Activated effector memory CD4-positive, alpha-beta T cell treated with anti-CD3 and anti-CD28 coated beads, Interleukin-2, amount 50 U/mL, for 16 hours (primary cell): ENCODE measurements around the gene TAMALIN.

Experiments used
- DNase-seq: peaks from one replicate; pipeline ENCODE4 v3.0.0-alpha.2; 2020

Gene TAMALIN

DNA sequence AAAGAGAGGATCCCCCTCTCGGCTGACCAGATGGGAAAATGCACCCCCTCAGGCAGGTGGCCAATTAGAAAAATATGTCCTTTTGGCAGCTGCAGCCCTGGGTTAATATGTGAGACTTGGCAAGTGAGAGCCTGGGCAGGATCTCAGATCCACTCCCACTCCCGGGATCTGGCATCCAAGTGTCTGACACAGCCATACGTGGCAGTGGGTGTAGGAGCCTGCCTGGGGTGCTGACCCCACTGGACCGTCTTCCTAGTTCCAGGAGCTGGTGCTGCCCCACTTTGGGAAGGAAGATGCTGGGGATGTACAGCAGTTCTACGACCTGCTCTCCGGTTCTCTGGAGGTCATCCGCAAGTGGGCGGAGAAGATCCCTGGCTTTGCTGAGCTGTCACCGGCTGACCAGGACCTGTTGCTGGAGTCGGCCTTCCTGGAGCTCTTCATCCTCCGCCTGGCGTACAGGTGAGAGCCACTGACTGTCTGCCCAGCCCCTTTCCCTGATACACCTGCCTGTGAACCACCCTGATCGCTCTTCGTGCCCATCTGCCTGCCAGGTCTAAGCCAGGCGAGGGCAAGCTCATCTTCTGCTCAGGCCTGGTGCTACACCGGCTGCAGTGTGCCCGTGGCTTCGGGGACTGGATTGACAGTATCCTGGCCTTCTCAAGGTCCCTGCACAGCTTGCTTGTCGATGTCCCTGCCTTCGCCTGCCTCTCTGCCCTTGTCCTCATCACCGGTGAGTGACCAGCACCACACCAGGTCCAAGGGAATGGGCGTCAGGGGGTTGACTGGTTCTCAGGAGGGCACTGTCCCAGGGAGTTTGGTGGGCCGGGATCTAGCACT, 50.3 kb downstream of the TAMALIN start:
- no peak for DNase-seq

GRCh38 chr12:52057638-52058576, 51.2 kb downstream of the TAMALIN start:
- no peak for DNase-seq

- DNase-seq: no peak
Measured at GRCh38 chr12:52058631-52059361, 52.0 kb downstream of the TAMALIN start.

DNA sequence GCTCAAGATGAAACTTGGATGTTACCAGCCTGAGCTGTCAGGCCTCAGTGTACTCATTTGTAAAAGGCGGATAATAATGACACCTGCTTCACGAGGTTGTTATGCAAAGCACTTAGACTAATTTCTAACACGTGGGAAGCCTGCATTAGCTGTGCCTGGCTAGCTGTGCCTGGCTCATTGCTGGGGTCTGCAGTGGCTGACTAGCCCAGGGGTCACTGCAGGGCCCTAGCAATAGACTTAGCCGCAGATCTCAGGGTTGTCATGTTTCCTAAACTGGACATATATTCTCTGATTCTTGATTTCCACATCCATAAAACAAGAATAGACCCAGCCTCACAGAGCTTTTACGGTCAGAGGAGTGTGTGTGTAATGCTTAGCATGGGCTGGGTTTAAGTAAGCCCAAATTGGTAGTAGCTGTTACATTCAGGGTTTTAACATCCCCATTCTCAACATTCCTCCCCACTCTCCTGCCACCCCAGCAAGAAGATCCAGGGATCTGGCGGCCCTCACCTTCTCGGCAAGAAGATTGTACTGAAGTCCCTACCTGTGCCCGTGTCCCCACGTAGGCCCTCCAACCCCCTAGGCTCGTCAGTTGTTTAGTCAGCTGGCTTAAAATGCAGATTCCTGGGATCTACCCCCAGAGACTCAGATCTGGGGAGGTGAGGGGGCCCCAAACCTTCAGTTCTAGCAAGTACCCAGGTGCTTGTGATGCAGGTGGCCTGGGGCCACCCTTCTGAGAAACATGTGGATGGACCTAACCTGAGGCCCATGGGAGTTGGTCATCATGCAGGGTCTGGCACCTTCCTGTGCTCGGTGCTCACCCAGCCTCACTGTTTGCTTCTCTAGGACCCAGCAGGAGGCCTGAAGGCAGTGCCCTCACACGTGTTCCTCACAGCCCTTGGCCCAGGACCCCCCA, 53.1 kb downstream of the TAMALIN start:
- DNase-seq: no peak

DNA sequence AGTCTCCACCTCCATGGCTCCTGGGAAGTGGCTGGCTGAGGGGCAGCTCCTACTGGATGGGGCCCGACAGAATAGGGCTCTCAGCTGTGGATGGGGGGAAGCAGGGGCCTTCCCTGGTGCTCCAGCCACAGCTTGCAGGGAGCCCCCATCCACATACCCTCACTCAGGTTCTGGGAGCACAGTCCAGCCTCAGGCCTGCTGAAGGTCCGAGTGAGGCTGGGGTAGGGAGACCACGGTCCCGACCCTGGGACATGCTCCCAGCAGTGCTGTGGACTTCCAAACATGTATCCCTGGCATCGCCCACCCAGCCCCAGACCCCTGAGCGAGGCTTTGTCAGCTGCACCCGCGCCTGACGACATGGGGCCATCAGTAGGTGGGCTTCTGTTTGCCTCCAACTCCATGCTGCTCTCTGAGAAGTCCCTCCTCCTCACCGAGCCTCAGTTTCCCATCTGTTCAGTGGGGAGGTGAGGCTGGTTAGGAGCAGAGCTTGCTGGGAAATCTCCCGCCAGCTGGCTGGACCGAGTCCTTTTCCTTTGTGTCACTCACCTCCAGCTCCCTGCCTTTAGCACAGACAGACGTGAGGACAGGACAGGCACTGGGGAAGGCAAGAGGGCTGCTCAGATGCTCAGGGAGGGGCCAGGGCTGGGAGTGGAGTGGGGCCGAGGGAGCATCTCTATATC, 53.9 kb downstream of the TAMALIN start:
- no peak for DNase-seq

DNA sequence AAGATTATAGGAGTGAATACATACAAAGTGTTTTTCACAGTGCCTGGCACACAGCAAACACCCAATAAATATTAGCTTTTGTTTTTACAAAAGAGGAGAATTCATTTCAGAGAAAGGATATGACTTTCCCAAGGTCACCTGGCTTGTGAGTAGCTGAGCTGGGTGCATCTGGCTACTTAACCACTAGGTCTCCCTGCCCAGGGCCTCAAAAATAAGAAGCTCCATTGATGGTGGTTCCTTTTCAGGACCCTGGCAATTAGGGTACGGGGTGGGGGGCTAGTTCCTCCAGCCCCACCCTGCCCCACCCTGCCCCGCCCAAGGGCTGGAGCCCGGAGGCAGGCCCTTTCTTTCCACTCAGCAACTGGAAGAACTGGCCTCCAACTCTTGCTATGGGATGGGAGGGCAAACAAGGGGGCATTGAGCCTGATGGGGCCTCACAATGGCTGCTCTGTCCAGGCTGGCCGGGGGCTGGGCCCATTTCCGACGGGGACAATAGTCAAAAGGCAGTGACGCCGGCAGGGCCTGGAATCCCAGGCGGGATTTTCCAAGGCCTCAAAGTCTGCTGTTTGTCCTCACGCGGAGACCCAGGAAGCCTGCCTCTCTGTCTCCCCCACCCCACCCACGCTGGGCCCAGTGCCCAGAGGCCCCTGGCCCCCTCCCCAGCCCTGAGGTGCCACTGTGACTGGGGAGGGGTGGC, 54.9 kb downstream of the TAMALIN start:
- DNase-seq: no peak

DNA sequence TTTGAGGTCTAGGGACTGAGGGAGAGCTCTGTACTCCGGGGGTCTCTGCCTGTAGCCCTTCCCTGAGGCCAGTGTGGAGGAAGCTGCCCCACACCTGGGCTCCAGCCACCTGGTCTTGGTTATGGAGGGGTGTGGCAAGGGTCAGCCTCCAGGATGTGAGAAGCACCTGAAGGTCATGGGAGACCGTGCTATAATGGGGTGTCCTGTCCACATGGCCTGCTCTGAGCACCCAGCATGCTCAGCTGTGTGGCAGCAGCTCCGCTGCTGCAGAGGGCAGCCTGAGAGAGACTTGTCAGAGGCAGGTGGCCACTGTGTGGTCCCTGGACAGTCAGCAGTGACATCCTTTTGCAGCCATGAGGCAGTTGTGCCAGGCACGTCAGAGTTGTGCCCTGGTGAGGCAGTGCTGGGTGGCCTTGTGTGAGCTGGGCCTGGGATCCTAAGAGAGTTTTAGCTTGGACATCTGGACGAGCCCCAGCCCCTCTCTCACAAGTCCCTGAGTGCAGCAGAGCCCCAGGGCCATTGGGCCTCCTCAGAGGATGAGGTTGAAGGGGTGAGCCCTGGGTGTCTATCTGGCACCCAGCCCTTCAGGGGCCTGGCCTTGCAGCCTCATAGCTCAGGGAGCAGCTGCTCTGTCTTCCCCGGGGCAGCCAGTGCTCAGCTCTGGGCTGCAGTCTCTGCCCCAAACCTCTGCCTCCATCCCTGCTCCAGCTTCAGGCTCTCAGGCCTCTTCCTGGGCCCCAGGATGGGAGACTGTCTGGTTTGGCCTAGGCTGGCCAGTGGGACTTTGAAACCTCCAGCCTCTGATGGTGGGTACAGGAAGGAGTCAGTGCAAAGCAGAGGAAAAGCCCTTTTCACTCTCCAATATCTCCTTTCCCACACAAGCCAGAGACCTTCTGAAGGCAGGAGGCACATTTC, 55.7 kb downstream of the TAMALIN start:
- no peak for DNase-seq

DNA sequence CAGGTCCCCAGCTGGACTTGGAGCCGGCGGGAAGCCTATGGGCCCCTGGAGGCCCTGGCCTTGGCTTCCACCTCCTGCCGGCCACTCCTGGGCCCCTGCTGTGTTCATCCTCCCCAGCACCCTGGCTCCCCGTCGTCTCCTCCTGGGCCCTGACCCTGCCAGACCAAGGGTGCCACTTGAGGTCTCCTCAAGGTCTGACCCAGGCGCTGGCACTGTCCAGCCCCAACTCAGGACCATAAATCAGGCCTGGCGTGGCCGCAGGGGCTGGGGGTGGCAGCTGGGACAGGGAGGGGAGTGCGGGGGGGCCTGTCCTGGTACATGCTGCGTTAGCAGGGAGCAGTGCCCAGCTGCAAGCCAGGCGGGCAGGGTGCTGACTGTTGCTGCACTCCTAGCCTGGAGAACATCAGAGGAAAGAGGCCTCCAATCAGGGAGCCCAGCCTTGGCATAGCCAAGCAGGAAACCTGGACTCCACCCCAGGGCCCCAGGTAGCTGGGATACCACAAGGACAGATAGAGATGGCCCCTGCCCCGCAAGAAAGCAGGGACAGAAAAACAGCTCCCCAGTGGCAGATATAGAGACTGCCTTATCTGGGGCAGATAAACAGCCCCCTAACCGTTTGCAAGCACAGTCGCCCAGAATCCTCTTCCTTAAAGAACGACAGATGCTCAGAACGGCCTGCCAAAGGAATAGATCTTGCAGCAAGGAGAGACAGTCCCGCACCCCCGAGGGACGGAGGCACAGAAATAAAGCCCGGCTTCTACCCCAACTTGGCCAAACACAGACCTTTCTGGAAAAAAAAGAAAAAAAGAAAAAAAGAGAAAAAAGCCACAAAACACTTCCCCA, 56.6 kb downstream of the TAMALIN start:
- DNase-seq: no peak

DNA sequence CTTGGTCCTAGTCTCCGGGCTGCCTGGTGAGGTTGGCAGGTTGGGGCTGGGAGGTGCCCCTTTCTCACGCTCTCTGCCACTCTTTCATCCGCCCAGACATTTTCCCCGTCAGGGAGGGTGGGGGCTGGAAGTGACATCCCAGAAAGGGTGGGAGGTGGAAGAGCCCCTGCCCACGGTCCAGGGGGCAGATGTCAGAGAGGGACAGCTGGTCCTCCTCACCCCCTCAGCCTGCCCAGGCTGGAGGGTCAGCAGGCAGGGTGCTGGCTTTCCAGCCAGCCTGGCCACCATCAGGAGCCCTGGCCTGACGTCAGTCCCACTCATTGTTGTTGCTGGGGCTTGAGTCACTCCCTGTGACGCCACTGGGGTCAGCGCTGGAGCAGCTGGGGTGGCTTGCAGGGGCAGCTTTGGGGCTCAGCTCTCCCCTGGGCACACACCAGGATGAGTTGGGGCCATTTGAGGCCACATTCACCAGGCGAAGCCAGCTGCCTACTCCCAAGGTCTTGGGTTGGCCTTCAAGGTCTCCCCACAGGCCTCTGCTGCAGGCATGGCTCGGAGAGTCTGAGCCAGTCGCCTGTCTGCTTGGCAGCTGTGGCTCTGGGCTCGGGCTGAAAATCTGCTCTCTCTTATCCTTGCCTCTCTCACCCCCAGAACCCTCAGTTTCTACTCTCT, 57.4 kb downstream of the TAMALIN start:
- DNase-seq: no peak
